Right lobe of liver (tissue), 4 donors: ENCODE measurements around the gene PRAC2.

Source experiments
- POLR2A ChIP-seq: fragments of 450-650 bp; IDR thresholded peaks from one replicate; pipeline ENCODE4 v1.6.1; 2017; ENCODE audit warnings: antibody characterized with exemption, mild to moderate bottlenecking
- TF ChIP-seq, protein P1 (sequence below), 4 donors: fragments of 200-600 bp in 3 of 4; fragments of 450-650 bp in 1 of 4; IDR thresholded peaks; one replicate each; pipeline versions ENCODE4 v1.5.1 to v1.8.0; 2016 to 2022; ENCODE audit warnings: antibody characterized with exemption in 4 of 4, mild to moderate bottlenecking in 2 of 4
- donor health status: DM: no; HTN: no; CAD: no.
- donor health status: DM: no; HTN: no; CAD: no.
- donor health status: DM: no; HTN: yes; CAD: no.

GRCh38 chr17:48755356-48755755 lies 32.4 kb downstream of the PRAC2 start:
- TF ChIP-seq, protein P1, sequence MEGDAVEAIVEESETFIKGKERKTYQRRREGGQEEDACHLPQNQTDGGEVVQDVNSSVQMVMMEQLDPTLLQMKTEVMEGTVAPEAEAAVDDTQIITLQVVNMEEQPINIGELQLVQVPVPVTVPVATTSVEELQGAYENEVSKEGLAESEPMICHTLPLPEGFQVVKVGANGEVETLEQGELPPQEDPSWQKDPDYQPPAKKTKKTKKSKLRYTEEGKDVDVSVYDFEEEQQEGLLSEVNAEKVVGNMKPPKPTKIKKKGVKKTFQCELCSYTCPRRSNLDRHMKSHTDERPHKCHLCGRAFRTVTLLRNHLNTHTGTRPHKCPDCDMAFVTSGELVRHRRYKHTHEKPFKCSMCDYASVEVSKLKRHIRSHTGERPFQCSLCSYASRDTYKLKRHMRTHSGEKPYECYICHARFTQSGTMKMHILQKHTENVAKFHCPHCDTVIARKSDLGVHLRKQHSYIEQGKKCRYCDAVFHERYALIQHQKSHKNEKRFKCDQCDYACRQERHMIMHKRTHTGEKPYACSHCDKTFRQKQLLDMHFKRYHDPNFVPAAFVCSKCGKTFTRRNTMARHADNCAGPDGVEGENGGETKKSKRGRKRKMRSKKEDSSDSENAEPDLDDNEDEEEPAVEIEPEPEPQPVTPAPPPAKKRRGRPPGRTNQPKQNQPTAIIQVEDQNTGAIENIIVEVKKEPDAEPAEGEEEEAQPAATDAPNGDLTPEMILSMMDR (IDR thresholded peaks at IDR 0.05): no peak
- TF ChIP-seq POLR2A: no peak
